Neutrophil (primary cell): ENCODE results near the gene PTBP1.

Source experiments
- H3K27ac ChIP-seq: fragments of 200-600 bp; sonication (generic); 2 replicates; pipeline ENCODE4 v1.5.1; 2016; ENCODE audit warnings: mild to moderate bottlenecking, moderate library complexity
- H3K27me3 ChIP-seq: fragments of 200-600 bp; sonication (generic); 2 replicates; pipeline ENCODE4 v1.6.0; 2016; ENCODE audit warnings: mild to moderate bottlenecking
- H3K36me3 ChIP-seq: fragments of 200-600 bp; sonication (generic); 2 replicates; pipeline ENCODE4 v1.5.1; 2017
- H3K4me1 ChIP-seq, 2 experiments: fragments of 200-600 bp in 1 of 2; sonication (generic) in 1 of 2; 1 replicate in 1 of 2; 2 replicates in 1 of 2; pipeline versions ENCODE4 v1.5.1 to v1.6.1; 2013 to 2016; ENCODE audit warnings: low read depth in 1 of 2, low read length in 1 of 2, mild to moderate bottlenecking in 1 of 2, moderate library complexity in 1 of 2; ENCODE audit not compliant: control insufficient read depth in 1 of 2, insufficient read depth in 1 of 2
- H3K4me3 ChIP-seq, 2 experiments: fragments of 200-600 bp in 1 of 2; sonication (generic) in 1 of 2; 1 replicate in 1 of 2; 2 replicates in 1 of 2; pipeline ENCODE4 v1.5.1; 2013 to 2016; ENCODE audit warnings: low read depth in 1 of 2, low read length in 1 of 2, mild to moderate bottlenecking in 1 of 2, moderate library complexity in 1 of 2
- H3K9me3 ChIP-seq: fragments of 200-600 bp; sonication (generic); 2 replicates; pipeline ENCODE4 v1.5.1; 2016
- CTCF ChIP-seq: fragments of 200-600 bp; sonication (generic); IDR thresholded peaks from 2 replicates; pipeline ENCODE4 v1.5.1; 2016; ENCODE audit warnings: antibody characterized with exemption

The PTBP1 gene

GRCh38 chr19:799076-799881 is 2.0 kb downstream of the PTBP1 start:
- no peak for TF ChIP-seq CTCF
- peak overlapping the region; percentile 80 to 85 for H3K4me3 ChIP-seq
- H3K9me3 ChIP-seq, result no peaks in the 10 kb centered on the region
- peak overlapping the region; percentile 95 for H3K27ac ChIP-seq
- H3K36me3 ChIP-seq, result peaks cover 20% of the 10 kb centered on the region
- H3K27me3 ChIP-seq, result no peaks in the 10 kb centered on the region
- H3K4me1 ChIP-seq, result peaks cover 41% of the 10 kb centered on the region in 2 experiments

- TF ChIP-seq CTCF, result no peak
- no peaks in the 10 kb centered on the region for H3K27me3 ChIP-seq
- H3K4me1 ChIP-seq, result peaks cover 41% of the 10 kb centered on the region in 2 experiments
- H3K9me3 ChIP-seq, result no peaks in the 10 kb centered on the region
- H3K4me3 ChIP-seq, result no peak overlapping the region
- H3K36me3 ChIP-seq, result peaks cover 32% of the 10 kb centered on the region
- H3K27ac ChIP-seq, result no peak overlapping the region
Observed at GRCh38 chr19:800360-801029, 3.2 kb downstream of the PTBP1 start.

GRCh38 chr19:801030-801860 is 4.0 kb downstream of the PTBP1 start:
- TF ChIP-seq CTCF, result no peak
- peak overlapping the region; percentile 27 for H3K27ac ChIP-seq
- H3K36me3 ChIP-seq, result peaks cover 40% of the 10 kb centered on the region
- H3K9me3 ChIP-seq, result no peaks in the 10 kb centered on the region
- no peaks in the 10 kb centered on the region for H3K27me3 ChIP-seq
- H3K4me3 ChIP-seq, result no peak overlapping the region
- H3K4me1 ChIP-seq, result peaks cover 39% of the 10 kb centered on the region in 2 experiments

DNA sequence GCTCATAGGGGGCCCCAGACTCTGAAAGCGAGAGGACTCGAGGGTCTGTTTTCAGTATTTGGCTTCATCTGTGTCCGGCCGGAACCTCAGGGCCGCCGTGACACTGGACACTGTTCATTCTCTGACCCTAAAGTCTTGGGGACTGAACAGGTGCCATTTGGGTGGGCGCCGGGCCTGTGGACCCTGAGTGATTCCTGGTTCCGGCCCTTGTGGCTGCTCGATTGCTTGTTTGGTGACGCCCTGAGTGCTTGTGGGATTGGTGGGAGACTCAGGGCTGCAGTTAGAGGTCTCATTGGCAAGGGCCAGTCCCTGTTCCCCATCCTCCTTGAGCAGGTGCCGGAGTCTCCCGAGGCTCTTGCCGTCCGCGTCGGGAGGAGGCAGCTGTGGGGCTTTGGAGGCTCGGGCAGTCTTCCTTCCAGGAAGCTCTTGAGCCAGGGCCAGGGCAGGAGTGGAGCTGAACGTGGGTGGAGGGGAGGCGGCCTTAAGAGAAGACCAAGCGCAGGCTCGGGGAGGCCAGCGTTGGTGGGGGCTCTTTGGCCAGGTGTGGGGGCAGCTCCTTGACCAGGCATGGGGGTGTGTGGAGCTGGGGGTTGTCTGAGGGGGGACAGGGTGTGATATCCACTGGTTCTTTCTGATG is 4.7 kb downstream of the PTBP1 start:
- Histone ChIP-seq H3K4me3 (no peak overlapping the region), H3K27ac (no peak overlapping the region), H3K4me1 (peaks cover 35 to 36% of the 10 kb centered on the region in 2 experiments), H3K27me3 (no peaks in the 10 kb centered on the region), H3K36me3 (peaks cover 47% of the 10 kb centered on the region), H3K9me3 (no peaks in the 10 kb centered on the region)
- no peak for TF ChIP-seq CTCF

DNA sequence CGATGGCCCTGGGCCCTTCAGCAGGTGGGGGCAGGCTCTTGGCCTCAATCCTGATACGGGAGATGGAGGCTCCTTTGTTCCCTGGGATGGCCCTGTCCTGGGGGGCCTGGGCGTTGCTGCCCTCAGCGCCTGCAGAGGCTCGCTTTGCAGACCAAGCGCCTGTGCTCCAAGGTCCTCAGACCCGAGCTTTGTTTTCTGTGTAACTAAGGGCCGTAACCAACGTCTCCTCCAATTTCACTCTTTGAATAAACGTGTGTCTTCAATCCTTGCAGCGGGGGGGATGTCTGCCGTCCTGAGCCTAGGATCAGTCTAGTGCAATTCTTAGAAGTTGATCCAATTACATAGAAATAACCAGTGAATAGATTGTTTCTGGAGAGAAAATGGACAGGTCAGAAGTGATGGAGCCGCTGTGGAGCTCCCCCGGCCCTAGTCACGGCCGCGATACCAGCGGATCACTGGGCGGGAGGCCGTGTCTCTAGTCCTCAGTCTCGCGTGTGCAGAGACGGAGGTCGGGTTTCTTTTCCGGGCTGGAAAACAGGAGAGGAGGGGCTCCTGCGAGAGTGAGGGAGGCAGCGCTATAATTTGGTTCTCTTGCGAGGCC is 5.3 kb downstream of the PTBP1 start:
- no peak overlapping the region for H3K27ac ChIP-seq
- peaks cover 35 to 36% of the 10 kb centered on the region in 2 experiments for H3K4me1 ChIP-seq
- no peak for TF ChIP-seq CTCF
- no peak overlapping the region for H3K4me3 ChIP-seq
- H3K27me3 ChIP-seq, result no peaks in the 10 kb centered on the region
- H3K36me3 ChIP-seq, result peaks cover 53% of the 10 kb centered on the region
- H3K9me3 ChIP-seq, result no peaks in the 10 kb centered on the region
